HG03565 (cell line): ENCODE measurements around the gene CASD1.
A peak's percentile ranks its signal among the peaks of the same experiment; 100 is the strongest.

ENCODE experiments used
- ATAC-seq: cut with Tn5 transposase; IDR thresholded peaks from one replicate; pipeline ENCODE4 v1.9.1; 2021; ENCODE audit warnings: mild to moderate bottlenecking, moderate library complexity; ENCODE audit not compliant: unreplicated experiment

CASD1 gene

GRCh38 chr7:94509264-94509886, at the start of gene CASD1:
TSS of gene CASD1 (plus strand) at chr7:94509809. CDS start at chr7:94510085, 276 bp downstream.
- ATAC-seq = peak; percentile 55

- ATAC-seq = no peak
These were observed 43.1 kb upstream of the CASD1 start for GRCh38 chr7:94466516-94466915.

GRCh38 chr7:94471604-94472003, 38.0 kb upstream of the CASD1 start:
- no peak for ATAC-seq

- ATAC-seq = peak; percentile 41
These were observed 37.0 kb upstream of the CASD1 start for GRCh38 chr7:94472608-94473007.

GRCh38 chr7:94476251-94476840, 33.3 kb upstream of the CASD1 start:
- no peak for ATAC-seq

- ATAC-seq = no peak
These were observed 31.7 kb upstream of the CASD1 start for GRCh38 chr7:94477878-94478277.

- ATAC-seq = no peak
These were observed 30.9 kb upstream of the CASD1 start for GRCh38 chr7:94478648-94479214.

GRCh38 chr7:94481279-94481678, 28.3 kb upstream of the CASD1 start:
- no peak for ATAC-seq

- no peak for ATAC-seq
These were observed 26.8 kb upstream of the CASD1 start for GRCh38 chr7:94482796-94483195.

GRCh38 chr7:94483843-94484242, 25.8 kb upstream of the CASD1 start:
- no peak for ATAC-seq

GRCh38 chr7:94486216-94486615, 23.4 kb upstream of the CASD1 start:
- no peak for ATAC-seq

- ATAC-seq = no peak
These were observed 18.2 kb upstream of the CASD1 start for GRCh38 chr7:94491410-94491809.

GRCh38 chr7:94492601-94493000, 17.0 kb upstream of the CASD1 start:
- peak; percentile 99 for ATAC-seq

GRCh38 chr7:94497874-94498670, 11.5 kb upstream of the CASD1 start:
- ATAC-seq = no peak

- no peak for ATAC-seq
These were observed 10.7 kb upstream of the CASD1 start for GRCh38 chr7:94498918-94499317.

- ATAC-seq = no peak
These were observed 2.1 kb upstream of the CASD1 start for GRCh38 chr7:94507462-94507861.

GRCh38 chr7:94507962-94508361, 1.6 kb upstream of the CASD1 start:
- ATAC-seq = no peak

GRCh38 chr7:94509887-94510581, 425 bp downstream of the CASD1 start:
- ATAC-seq = peak; percentile 71

GRCh38 chr7:94510582-94511496, 1.2 kb downstream of the CASD1 start:
- peak; percentile 0 for ATAC-seq

GRCh38 chr7:94511718-94512117, 2.1 kb downstream of the CASD1 start:
- no peak for ATAC-seq
